ENCODE results near the gene VWA1.
"Not testable (repeated sequence)": the region's sequence is repeated elsewhere in the genome, so short reads cannot be mapped to it uniquely, and the experiment has no call there.

Gene VWA1

GRCh38 chr1:1455934-1456333, 20.4 kb downstream of the VWA1 start:
- DNase-seq (ENCODE audit: low read depth), result not testable (repeated sequence)

DNA sequence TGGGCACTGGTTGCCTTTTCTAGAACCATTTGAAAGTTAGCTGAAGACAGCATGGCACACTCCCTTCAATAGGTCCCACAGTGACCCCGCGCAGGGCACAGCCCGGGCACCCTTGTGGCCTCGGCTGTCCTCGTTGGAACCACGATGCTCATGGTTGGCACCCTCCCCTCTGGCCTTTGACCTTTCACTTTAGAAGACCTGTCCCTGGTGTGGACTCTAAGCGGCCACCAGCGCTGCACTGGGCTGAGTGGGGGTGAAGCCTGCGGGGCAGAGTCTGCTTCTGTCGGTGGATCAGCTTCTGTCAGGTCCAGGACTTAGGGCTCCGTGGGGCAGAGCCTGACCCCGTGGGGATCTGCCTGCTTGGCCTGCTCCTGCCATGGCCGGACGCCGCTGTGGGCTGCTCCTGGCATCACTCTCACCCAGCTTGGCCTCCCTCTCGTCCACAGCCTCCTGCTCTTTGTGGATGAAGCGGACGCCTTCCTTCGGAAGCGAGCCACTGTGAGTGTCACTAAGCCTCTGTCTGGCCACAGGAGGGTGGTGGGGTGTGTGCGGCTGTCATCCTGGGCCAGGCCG, 21.3 kb downstream of the VWA1 start:
- not testable (repeated sequence) for DNase-seq (ENCODE audit: low read depth)

DNA sequence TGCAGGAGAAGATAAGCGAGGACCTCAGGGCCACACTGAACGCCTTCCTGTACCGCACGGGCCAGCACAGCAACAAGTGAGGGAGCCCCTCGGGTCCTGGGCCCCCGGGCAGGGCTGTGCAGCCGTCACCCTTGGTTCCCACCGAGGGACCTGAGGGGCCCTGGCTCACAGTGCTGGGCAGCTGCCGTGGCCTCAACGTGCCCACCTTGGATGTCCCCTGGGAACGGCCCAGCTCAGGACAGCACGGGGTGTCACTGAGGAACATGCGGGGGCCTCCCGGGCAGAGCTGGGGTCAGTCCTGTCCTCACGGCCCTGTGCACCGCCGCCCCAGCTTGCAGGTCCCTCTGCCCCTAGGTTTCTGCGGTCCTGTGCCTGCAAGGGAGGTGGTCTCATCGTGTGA, 23.7 kb downstream of the VWA1 start:
- DNase-seq (ENCODE audit: low read depth), result not testable (repeated sequence)

- not testable (repeated sequence) for DNase-seq (ENCODE audit: low read depth)
These were observed 24.2 kb downstream of the VWA1 start for GRCh38 chr1:1459711-1460110.

- no peak for DNase-seq (ENCODE audit: low read depth)
These were observed 25.1 kb downstream of the VWA1 start for GRCh38 chr1:1460540-1461130.

DNA sequence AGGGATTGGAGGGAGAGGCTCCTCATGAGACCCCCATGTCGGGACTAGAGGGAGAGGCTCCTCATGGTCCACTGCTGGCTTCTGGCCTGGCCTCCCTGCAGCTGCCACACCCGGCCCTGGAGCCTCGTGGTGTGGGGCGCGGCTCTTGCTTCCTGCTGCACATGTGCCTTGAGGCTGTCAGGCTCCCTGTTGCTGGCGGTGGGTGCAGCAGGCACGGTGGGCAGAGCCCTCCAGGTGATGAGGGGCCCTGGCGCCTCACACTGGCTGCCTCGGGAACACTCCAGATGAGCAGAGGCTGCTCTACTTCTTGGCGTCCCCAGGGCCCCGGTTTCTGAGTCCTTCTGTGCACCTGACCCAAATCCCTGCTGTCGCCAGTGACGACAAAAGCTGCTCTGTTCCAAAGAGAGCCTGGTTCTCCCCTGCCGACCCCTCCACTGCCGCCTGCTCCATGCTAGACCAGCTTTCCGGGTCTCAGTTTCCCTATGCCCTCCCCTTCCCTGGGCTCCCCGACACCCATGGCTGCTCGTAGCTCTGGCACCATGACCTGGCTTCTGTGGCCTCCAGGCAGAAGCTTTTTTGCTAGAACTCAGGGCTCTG, 26.3 kb downstream of the VWA1 start:
- DNase-seq (ENCODE audit: low read depth), result no peak

DNA sequence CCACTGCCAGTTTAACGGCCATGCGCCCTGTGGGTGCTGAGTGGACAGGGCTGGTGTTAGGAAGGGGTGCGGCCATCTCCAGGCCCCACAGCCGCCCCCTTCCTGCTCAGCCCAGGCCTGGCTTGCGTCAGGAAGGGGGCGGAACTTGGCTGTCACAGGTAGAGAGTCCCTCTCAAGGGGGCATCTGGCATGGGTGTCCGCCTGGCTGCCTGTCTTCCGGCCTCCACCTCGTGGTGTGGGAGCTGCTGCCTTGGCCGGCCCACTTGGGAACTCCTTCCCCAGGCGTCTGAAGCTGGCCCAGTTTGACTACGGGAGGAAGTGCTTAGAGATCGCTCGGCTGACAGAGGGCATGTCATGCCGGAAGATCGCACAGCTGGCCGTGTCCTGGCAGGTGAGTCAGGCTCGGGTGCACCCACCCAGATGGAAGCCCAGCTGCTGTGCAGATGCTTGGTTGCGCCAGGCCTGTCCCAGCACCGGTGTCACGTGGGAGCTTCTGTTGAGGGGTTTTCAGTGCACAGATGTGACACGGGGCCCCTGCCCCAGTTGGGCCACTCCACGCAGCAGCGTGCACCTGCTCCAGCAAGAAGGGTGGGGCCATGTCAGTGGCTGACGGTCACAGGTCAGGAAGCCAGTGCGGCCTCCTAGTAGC, 27.0 kb downstream of the VWA1 start:
- no peak for DNase-seq (ENCODE audit: low read depth)

DNA sequence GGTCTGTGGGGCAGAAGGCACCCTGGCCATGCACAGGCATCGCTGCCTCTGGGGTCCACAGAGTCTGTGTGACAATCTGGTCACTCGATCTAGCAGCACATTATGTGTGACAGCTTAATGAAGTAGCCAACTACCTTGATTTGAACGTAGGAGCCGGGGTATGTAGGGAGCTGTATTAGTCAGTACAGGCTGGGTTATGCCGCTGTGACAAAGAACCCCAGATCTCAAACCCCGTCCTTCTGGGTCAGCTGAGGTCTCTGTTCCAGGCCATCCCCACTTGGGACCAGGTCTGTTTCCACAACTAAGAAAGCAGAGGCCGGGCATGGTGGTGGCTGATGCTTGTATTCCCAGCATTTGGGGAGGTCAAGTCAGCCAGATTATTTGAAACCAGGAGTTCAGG, 27.8 kb downstream of the VWA1 start:
- no peak for DNase-seq (ENCODE audit: low read depth)

DNA sequence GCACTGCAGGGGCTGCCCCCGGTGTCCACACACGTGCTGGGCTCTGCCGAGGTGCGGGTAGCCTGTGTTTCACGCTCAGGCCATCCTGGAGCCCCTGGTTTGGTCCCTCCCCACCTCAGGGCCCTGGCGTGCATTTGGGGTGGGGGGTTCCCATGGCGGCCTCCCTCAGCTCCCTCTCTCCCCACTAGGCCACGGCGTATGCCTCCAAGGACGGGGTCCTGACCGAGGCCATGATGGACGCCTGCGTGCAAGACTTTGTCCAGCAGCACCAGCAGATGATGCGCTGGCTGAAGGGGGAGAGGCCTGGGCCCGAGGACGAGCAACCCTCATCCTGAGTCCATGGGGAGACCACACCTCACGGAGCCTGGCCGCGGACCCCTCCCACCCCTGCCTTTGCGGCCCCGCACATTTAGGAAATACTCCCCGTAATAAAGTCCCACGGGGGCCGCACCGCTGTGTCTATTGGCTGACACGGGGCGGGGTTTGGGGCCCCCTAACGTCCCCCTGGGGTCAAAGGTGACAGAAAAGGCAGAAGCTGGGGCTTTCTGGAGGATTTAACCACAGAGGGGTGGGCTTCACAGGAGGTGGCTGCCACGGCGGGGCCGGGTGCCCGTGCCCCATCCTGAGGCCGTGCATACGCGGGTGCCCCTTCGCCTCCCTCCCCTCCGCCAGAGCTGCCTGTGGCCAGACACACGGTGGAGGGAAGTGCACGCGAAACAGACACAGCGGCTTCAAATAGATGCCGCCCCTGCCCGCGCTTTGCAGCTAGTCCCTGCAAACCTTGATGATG, 32.9 kb downstream of the VWA1 start:
- DNase-seq (ENCODE audit: low read depth), result not testable (repeated sequence)

DNA sequence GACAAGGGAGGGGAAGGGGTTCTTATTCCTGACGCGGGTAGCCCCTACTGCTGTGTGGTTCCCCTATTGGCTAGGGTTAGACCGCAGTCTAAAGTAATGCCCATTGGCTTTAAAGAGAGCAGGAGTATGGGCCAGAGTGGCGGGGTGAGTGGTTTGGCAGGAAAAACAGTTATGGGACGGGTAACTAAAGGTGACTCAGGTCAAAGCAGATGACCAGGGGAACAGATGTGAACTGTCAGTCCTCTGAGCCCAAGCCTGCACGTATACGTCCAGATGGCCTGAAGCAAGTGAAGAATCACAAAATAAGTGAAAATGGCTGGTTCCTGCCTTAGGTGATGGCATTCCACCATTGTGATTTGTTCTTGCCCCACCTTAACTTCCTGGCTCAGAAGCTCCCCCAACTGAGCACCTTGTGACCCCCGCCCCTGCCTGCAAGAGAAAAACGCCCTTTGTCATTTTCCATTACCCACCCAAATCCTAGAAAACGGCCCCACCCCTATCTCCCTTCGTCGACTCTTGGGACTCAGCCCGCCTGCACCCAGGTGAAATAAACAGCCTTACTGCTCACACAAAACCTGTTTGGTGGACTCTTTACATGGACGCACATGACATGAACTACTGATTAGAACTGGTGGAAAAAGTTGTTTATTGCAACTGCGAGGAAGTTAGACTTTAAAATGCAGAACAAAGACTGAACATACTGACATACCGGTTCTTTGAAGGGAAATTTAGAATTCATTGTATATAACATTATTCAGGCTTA, 35.3 kb downstream of the VWA1 start:
- no peak for DNase-seq (ENCODE audit: low read depth)

GRCh38 chr1:1471389-1472052, 36.0 kb downstream of the VWA1 start, which contains the start of gene ATAD3B:
Gene ATAD3B (plus strand): TSS chr1:1471765. CDS start chr1:1471885, 120 bp downstream.
- peak; percentile 88 for DNase-seq (ENCODE audit: low read depth)

DNA sequence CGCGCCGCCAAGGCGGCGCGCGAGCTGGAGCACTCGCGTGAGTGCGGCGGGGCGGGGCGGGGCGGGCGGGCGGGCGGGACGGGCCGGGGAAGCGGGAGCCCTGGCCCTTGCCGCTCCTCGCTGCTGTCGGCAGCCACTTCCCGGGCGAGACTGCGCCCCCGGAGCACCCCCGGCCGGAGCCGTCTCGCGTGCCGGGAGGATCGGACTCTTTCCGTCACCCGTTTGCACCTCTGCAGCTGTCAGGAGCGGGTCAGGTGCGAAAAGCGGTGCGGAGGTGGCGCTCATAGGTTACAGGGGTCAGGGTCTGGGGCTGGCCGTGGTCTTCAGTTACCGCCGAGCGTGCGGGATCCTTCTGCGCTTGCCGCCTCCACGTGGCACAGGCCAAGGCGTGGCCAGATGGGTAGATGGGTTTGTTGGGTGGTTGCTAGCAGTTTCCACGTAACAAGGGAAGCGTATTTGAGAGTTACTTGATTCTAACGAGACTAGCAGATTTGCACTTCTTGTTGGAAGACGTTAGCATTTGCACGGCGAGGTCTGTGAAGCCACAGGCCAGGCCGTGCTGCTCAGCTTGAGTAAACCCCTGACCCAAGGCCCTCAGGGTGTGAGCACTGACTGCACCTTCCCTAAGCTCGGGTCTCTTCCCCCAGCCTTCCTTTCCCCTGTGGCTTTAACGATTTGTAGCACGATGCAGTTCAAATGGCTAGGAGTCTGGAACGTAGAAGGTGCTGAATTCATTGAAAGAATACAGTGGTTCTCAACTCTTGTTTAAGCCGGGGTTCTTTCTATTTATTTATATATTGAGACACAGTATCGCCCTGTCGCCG, 36.8 kb downstream of the VWA1 start:
- DNase-seq (ENCODE audit: low read depth), result not testable (repeated sequence)

- not testable (repeated sequence) for DNase-seq (ENCODE audit: low read depth)
These were observed 40.5 kb downstream of the VWA1 start for GRCh38 chr1:1476011-1476410.

DNA sequence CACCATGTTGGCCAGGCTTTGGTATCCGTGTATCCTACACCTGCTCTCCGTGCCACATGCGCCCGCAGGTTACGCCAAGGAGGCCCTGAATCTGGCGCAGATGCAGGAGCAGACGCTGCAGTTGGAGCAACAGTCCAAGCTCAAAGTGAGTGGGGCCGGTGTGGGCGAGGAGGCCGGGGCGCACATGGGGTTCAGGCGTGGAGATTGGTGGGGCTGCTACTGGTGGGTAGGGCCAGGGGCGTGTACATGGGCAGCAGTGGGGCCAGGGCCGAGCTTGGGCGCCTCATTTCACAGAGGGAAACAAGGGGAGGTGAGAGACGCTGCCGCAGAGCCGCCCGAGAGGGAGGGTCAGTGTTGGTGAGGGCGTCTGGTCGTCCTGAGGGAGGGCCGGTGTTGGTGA, 41.7 kb downstream of the VWA1 start:
- no peak for DNase-seq (ENCODE audit: low read depth)

DNA sequence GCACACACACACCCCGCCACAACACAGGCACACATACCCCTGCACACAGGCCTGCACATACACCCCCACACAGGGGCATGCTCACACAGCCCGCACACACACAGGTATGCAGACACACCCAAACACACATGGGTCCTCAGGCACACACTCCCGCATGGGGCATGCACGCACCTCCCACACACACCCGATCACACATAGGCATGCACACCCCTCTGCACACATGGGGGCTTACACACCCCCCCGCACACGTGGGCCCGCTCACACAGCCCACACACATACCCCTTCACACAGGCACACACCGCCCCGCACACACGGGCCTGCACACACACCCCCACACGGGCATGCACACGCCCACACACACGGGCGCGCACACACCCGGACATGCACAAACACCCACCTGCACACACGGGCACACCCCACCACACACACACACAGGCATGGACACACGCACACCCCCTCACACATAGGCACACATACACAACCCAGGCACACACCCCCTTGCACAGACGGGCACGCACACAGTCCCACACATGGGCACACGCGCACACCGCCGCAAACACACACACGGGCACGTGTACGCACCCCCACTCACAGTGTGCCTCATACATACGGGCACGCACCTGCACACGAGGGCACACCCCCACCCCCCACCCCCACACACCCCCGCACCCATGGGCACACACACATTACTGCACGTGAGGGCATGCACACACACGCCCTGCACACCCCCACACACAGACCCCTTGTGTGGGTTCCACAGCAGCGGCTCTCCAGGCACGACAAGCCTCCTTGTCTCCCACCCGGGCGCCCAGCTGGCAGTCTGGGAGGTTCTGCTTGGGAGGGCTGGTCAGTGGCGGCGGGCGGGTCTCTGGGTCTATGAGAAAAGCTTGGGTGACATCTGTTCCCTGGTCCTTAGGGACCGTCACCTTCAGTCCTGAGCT, 44.3 kb downstream of the VWA1 start:
- no peak for DNase-seq (ENCODE audit: low read depth)

DNA sequence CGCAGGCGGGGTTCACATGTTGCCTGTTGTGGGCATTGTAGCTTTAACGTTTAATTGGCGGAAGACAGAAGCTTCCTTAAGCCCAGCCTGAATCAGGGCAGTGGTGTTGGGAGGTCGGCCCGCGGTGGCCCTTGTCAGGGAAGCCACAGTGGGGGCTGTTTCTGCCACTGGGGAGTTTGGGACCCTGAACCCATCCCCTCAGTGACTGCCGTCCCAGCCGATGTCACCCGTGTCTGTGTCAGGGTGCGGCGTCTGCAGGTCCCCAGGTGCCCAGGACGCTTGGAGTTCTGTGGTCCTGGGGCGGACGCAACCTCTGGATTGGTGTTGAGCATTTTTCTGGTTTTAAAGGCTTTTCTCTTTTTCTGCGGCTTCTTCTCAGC, 45.0 kb downstream of the VWA1 start:
- not testable (repeated sequence) for DNase-seq (ENCODE audit: low read depth)

DNA sequence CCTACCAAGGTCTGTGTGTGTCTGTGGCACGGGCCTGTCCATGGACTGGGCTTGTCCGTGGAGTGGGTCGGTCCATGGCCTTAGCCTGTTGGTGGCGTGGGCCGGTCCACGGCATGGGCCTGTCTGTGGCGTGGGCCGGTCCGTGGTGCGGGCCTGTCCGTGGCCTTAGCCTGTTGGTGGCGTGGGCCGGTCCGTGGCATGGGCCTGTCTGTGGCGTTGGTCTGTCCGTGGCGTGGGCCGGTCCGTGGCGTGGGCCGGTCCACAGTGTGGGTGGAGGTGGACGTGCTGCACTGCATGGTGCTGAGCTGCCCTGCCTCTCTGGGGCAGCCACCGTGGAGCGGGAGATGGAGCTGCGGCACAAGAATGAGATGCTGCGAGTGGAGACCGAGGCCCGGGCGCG, 46.3 kb downstream of the VWA1 start:
- DNase-seq (ENCODE audit: low read depth), result not testable (repeated sequence)

- no peak for DNase-seq (ENCODE audit: low read depth)
These were observed 47.4 kb downstream of the VWA1 start for GRCh38 chr1:1482856-1483255.

- no peak for DNase-seq (ENCODE audit: low read depth)
These were observed 48.2 kb downstream of the VWA1 start for GRCh38 chr1:1483714-1484113.

All from stimulated activated CD8-positive, alpha-beta memory T cell treated with anti-CD3 and anti-CD28 coated beads, Interleukin-12 subunit alpha, Interleukin-12 subunit beta, amount 100 ng/mL, for 4 hours (primary cell).